NB4 (cell line): ENCODE results near the gene KLHL6.
A peak's percentile ranks its signal among the peaks of the same experiment; 100 is the strongest.
"Not testable (repeated sequence)": the region's sequence is repeated elsewhere in the genome, so short reads cannot be mapped to it uniquely, and the experiment has no call there.

Experiments
- DNase-seq: peaks from one replicate; pipeline ENCODE4 v3.0.0; 2010; ENCODE audit warnings: low read depth
- H3K4me3 ChIP-seq: one replicate; pipeline ENCODE4 v1.5.1; 2011; ENCODE audit warnings: mild to moderate bottlenecking, low read depth, low read length, moderate library complexity
- CTCF ChIP-seq: IDR thresholded peaks from one replicate; pipeline ENCODE4 v1.5.1; 2012; ENCODE audit warnings: low read depth, low read length
- MAX ChIP-seq: IDR thresholded peaks from 2 replicates; pipeline ENCODE4 v1.6.1; 2011; ENCODE audit warnings: low read depth, low read length
- MYC ChIP-seq: IDR thresholded peaks from 2 replicates; pipeline ENCODE4 v1.6.1; 2011; ENCODE audit warnings: low read depth, low read length
- POLR2A ChIP-seq: IDR thresholded peaks from 2 replicates; pipeline ENCODE4 v1.6.1; 2011; ENCODE audit warnings: mild to moderate bottlenecking; ENCODE audit not compliant: insufficient read length; ENCODE audit errors: extremely low read depth

Gene KLHL6

GRCh38 chr3:183446838-183447205, 108.7 kb downstream of the KLHL6 start:
- no peak for DNase-seq
- peak overlapping the region; percentile 93 for H3K4me3 ChIP-seq
- no peak for TF ChIP-seq MYC
- TF ChIP-seq POLR2A: no peak

GRCh38 chr3:183444748-183445147, 110.8 kb downstream of the KLHL6 start:
- TF ChIP-seq CTCF: no peak
- no peak for TF ChIP-seq MYC
- no peak for TF ChIP-seq POLR2A
- TF ChIP-seq MAX: no peak
- H3K4me3 ChIP-seq: no peak overlapping the region
- DNase-seq: no peak

GRCh38 chr3:183443395-183444385, 111.8 kb downstream of the KLHL6 start:
- DNase-seq: no peak

GRCh38 chr3:183442994-183443393, 112.5 kb downstream of the KLHL6 start:
- no peak for DNase-seq
- TF ChIP-seq MAX: no peak
- TF ChIP-seq MYC: no peak
- no peak for TF ChIP-seq CTCF
- no peak for TF ChIP-seq POLR2A
- no peak overlapping the region for H3K4me3 ChIP-seq

More at GRCh38 chr3:183443395-183444385, 111.8 kb downstream of the KLHL6 start:
- no peak overlapping the region for H3K4me3 ChIP-seq
- TF ChIP-seq POLR2A (no peak), MYC (no peak), MAX (no peak), CTCF (no peak)

- H3K4me3 ChIP-seq: not testable (repeated sequence)
- peak; percentile 32 for DNase-seq
These were observed 115.0 kb downstream of the KLHL6 start for GRCh38 chr3:183440521-183440920.

- DNase-seq: no peak
- no peak overlapping the region for H3K4me3 ChIP-seq
- no peak for TF ChIP-seq POLR2A
- TF ChIP-seq MYC: no peak
- TF ChIP-seq MAX: no peak
- TF ChIP-seq CTCF: no peak
These were observed 116.0 kb downstream of the KLHL6 start for GRCh38 chr3:183439515-183439914.

GRCh38 chr3:183438735-183439134, 116.8 kb downstream of the KLHL6 start:
- TF ChIP-seq CTCF (no peak), MYC (no peak), MAX (no peak)
- DNase-seq: no peak
- H3K4me3 ChIP-seq: no peak overlapping the region
